ENCODE results near the gene DSN1.
"Not testable (repeated sequence)": the region's sequence is repeated elsewhere in the genome, so short reads cannot be mapped to it uniquely, and the experiment has no call there.

DSN1 gene

DNA sequence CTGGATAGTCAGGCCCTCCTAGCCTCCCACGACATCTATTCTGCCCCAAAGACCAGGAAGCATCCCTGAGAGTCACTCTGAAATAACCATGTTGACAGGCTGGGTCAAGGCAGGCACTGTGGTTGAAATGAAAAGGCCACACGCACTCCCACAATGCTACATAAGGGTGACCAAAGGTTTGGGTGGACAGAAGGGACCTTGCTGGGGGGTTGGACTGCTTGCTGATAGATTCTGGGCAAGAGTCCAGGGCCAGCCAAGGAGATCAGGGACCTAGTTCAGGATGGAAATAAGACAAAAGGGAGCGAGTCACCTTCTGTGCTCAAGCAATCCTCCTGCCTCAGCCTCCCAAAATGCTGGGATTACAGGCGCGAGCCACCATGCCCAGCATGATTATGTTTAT is 32.5 kb upstream of the DSN1 start:
- H3K9me3 ChIP-seq (ENCODE audit: control extremely low read depth in 1 of 5, control insufficient read depth in 4 of 5, insufficient read depth in 2 of 5, low read depth in 1 of 5, low read length in 4 of 5): no peaks in the 10 kb centered on the region
- H3K27me3 ChIP-seq (replicated peaks in 2 of 5; ENCODE audit: control insufficient read depth in 4 of 5, insufficient read depth in 5 of 5, low read length in 4 of 5): no peaks in the 10 kb centered on the region
- CTCF ChIA-PET: interaction anchor here (1.1 to 1.8 kb wide), 2 partner anchors 10 to 32 kb away, joined by 3 to 6 read pairs; partner anchors contain the start of gene DSN1
- POLR2A ChIA-PET: no interaction called here
- no peaks in the 10 kb centered on the region for H3K4me1 ChIP-seq (ENCODE audit: control extremely low read depth in 1 of 4, control insufficient read depth in 4 of 4, insufficient read depth in 4 of 4, low read length in 3 of 4)
- H3K36me3 ChIP-seq (ENCODE audit: control insufficient read depth in 4 of 4, insufficient read depth in 4 of 4, low read length in 3 of 4): peaks cover 17 to 74% (median 45%) of the 10 kb centered on the region in 4 experiments
- DNase-seq: no peak
- no CpG with 5 or more reads among the region's 5 CpGs for WGBS (ENCODE audit: insufficient coverage)
- H3K4me3 ChIP-seq (ENCODE audit: control insufficient read depth in 1 of 7, extremely low read depth in 1 of 7, insufficient read depth in 4 of 7, low read depth in 2 of 7, low read length in 6 of 7): no peak overlapping the region
- no peak overlapping the region for H3K27ac ChIP-seq (ENCODE audit: insufficient read depth in 1 of 2, low read depth in 1 of 2, low read length in 2 of 2, poor library complexity in 1 of 2, severe bottlenecking in 2 of 2)

GRCh38 chr20:36805396-36805795 is 31.8 kb upstream of the DSN1 start:
- DNase-seq: no peak
- H3K36me3 ChIP-seq (ENCODE audit: control insufficient read depth in 4 of 4, insufficient read depth in 4 of 4, low read length in 3 of 4): peaks cover 21 to 76% (median 48%) of the 10 kb centered on the region in 4 experiments
- CTCF ChIA-PET: interaction anchor here (0.7 kb wide), 1 partner anchor 10 kb away, joined by 3 read pairs; no protein-coding TSS in a partner anchor
- no peak overlapping the region for H3K27ac ChIP-seq (ENCODE audit: insufficient read depth in 1 of 2, low read depth in 1 of 2, low read length in 2 of 2, poor library complexity in 1 of 2, severe bottlenecking in 2 of 2)
- H3K27me3 ChIP-seq (replicated peaks in 2 of 5; ENCODE audit: control insufficient read depth in 4 of 5, insufficient read depth in 5 of 5, low read length in 4 of 5): no peaks in the 10 kb centered on the region
- H3K4me3 ChIP-seq (ENCODE audit: control insufficient read depth in 1 of 7, extremely low read depth in 1 of 7, insufficient read depth in 4 of 7, low read depth in 2 of 7, low read length in 6 of 7): no peak overlapping the region
- no peaks in the 10 kb centered on the region for H3K9me3 ChIP-seq (ENCODE audit: control extremely low read depth in 1 of 5, control insufficient read depth in 4 of 5, insufficient read depth in 2 of 5, low read depth in 1 of 5, low read length in 4 of 5)
- WGBS (ENCODE audit: insufficient coverage): no CpG with 5 or more reads among the region's 1 CpG
- H3K4me1 ChIP-seq (ENCODE audit: control extremely low read depth in 1 of 4, control insufficient read depth in 4 of 4, insufficient read depth in 4 of 4, low read length in 3 of 4): no peaks in the 10 kb centered on the region
- POLR2A ChIA-PET: no interaction called here

DNA sequence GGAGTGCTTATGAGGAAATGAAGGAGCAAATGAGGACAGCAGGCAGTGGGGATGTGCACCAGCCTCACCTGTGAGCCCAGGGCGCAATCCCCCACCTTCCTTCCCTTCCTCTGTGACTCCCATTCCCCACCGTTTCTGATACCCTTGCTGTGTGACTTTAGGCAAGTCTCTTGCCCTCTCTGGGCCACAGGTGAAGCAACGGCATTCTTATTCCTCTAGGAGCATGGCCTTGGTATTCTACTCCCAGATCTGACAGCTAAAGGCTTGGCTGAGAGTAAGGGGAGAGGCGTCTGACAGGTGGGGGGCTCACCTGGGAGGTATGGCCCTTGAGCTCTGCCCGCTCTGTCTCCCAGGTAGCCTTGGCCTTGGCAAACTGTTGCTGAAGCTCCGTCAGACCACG is 30.9 kb upstream of the DSN1 start:
- H3K27me3 ChIP-seq (replicated peaks in 2 of 5; ENCODE audit: control insufficient read depth in 4 of 5, insufficient read depth in 5 of 5, low read length in 4 of 5): no peaks in the 10 kb centered on the region
- no peak overlapping the region for H3K27ac ChIP-seq (ENCODE audit: insufficient read depth in 1 of 2, low read depth in 1 of 2, low read length in 2 of 2, poor library complexity in 1 of 2, severe bottlenecking in 2 of 2)
- H3K4me1 ChIP-seq (ENCODE audit: control extremely low read depth in 1 of 4, control insufficient read depth in 4 of 4, insufficient read depth in 4 of 4, low read length in 3 of 4): no peaks in the 10 kb centered on the region
- H3K36me3 ChIP-seq (ENCODE audit: control insufficient read depth in 4 of 4, insufficient read depth in 4 of 4, low read length in 3 of 4): peaks cover 25 to 81% (median 53%) of the 10 kb centered on the region in 4 experiments
- POLR2A ChIA-PET: no interaction called here
- no peak for DNase-seq
- H3K4me3 ChIP-seq (ENCODE audit: control insufficient read depth in 1 of 7, extremely low read depth in 1 of 7, insufficient read depth in 4 of 7, low read depth in 2 of 7, low read length in 6 of 7): no peak overlapping the region
- WGBS (ENCODE audit: insufficient coverage): 100% methylated on average over 5 of the region's 7 CpGs
- no peaks in the 10 kb centered on the region for H3K9me3 ChIP-seq (ENCODE audit: control extremely low read depth in 1 of 5, control insufficient read depth in 4 of 5, insufficient read depth in 2 of 5, low read depth in 1 of 5, low read length in 4 of 5)
- CTCF ChIA-PET: interaction anchor here (0.7 kb wide), 2 partner anchors 11 to 13 kb away, joined by 3 read pairs; no protein-coding TSS in a partner anchor

- Histone ChIP-seq H3K4me3 (ENCODE audit: control insufficient read depth in 1 of 7, extremely low read depth in 1 of 7, insufficient read depth in 4 of 7, low read depth in 2 of 7, low read length in 6 of 7) (no peak overlapping the region), H3K36me3 (ENCODE audit: control insufficient read depth in 4 of 4, insufficient read depth in 4 of 4, low read length in 3 of 4) (peaks cover 26 to 81% (median 59%) of the 10 kb centered on the region in 4 experiments), H3K9me3 (ENCODE audit: control extremely low read depth in 1 of 5, control insufficient read depth in 4 of 5, insufficient read depth in 2 of 5, low read depth in 1 of 5, low read length in 4 of 5) (no peaks in the 10 kb centered on the region), H3K4me1 (ENCODE audit: control extremely low read depth in 1 of 4, control insufficient read depth in 4 of 4, insufficient read depth in 4 of 4, low read length in 3 of 4) (no peaks in the 10 kb centered on the region), H3K27ac (ENCODE audit: insufficient read depth in 1 of 2, low read depth in 1 of 2, low read length in 2 of 2, poor library complexity in 1 of 2, severe bottlenecking in 2 of 2) (no peak overlapping the region), H3K27me3 (replicated peaks in 2 of 5; ENCODE audit: control insufficient read depth in 4 of 5, insufficient read depth in 5 of 5, low read length in 4 of 5) (no peaks in the 10 kb centered on the region)
- ChIA-PET POLR2A (interaction anchor here (0.9 kb wide), 1 partner anchor 10 kb away, joined by 4 read pairs; no protein-coding TSS in a partner anchor), CTCF (interaction anchor here (0.6 to 1.8 kb wide), 9 partner anchors 10 to 81 kb away, joined by 3 to 9 read pairs (median 4); no protein-coding TSS in a partner anchor)
- WGBS (ENCODE audit: insufficient coverage): 99% methylated on average over 14 of the region's 14 CpGs
- no peak for DNase-seq
Observed at GRCh38 chr20:36802326-36803222, 29.0 kb upstream of the DSN1 start.

DNA sequence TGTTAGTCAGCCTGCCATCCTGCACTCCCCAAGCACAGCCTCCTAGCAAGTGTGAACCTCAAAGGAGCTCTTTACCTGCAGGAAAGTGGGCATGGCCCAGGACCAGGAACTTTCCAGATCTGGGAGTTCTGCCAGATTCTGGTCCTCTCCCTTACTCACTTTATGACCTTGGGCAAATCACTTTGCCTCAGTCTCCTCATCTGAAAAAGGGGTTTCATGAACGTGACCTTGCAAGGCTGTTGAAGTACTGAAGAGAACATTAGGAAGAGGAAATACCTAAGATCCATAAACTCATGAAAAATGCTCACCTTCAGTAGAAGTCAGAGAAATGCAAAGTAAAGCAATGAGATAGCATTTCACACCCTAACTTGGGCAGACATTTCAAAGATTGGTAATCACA is 26.8 kb upstream of the DSN1 start:
- no CpG with 5 or more reads among the region's 1 CpG for WGBS (ENCODE audit: insufficient coverage)
- Histone ChIP-seq H3K4me3 (ENCODE audit: control insufficient read depth in 1 of 7, extremely low read depth in 1 of 7, insufficient read depth in 4 of 7, low read depth in 2 of 7, low read length in 6 of 7) (no peak overlapping the region), H3K36me3 (ENCODE audit: control insufficient read depth in 4 of 4, insufficient read depth in 4 of 4, low read length in 3 of 4) (peaks cover 21 to 82% (median 62%) of the 10 kb centered on the region in 4 experiments), H3K27ac (ENCODE audit: insufficient read depth in 1 of 2, low read depth in 1 of 2, low read length in 2 of 2, poor library complexity in 1 of 2, severe bottlenecking in 2 of 2) (no peak overlapping the region), H3K9me3 (ENCODE audit: control extremely low read depth in 1 of 5, control insufficient read depth in 4 of 5, insufficient read depth in 2 of 5, low read depth in 1 of 5, low read length in 4 of 5) (no peaks in the 10 kb centered on the region), H3K27me3 (replicated peaks in 2 of 5; ENCODE audit: control insufficient read depth in 4 of 5, insufficient read depth in 5 of 5, low read length in 4 of 5) (no peaks in the 10 kb centered on the region), H3K4me1 (ENCODE audit: control extremely low read depth in 1 of 4, control insufficient read depth in 4 of 4, insufficient read depth in 4 of 4, low read length in 3 of 4) (no peaks in the 10 kb centered on the region)
- DNase-seq: no peak
- POLR2A ChIA-PET: interaction anchor here (0.9 kb wide), 1 partner anchor 9 kb away, joined by 3 read pairs; no protein-coding TSS in a partner anchor
- CTCF ChIA-PET: interaction anchor here (0.6 to 1.9 kb wide), 3 partner anchors 17 to 86 kb away, joined by 3 to 5 read pairs (median 3); no protein-coding TSS in a partner anchor

DNA sequence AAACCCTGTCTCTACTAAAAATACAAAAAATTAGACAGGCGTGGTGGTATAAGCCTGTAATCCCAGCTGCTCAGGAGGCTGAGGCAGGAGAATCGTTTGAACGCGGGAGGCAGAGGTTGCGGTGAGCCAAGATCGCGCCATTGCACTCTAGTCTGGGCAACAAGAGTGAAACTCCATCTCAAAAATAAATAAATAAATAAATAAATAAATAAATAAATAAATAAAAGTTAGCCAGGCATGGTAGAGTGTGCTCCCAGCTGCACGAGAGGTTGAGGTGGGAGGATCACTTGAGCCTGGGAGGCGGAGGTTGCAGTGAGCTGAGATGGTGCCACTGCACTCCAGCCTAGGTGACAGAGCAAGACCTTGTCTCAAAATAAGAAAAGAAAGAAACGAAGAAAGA is 25.8 kb upstream of the DSN1 start:
- DNase-seq; H3K4me1 ChIP-seq (ENCODE audit: control extremely low read depth in 1 of 4, control insufficient read depth in 4 of 4, insufficient read depth in 4 of 4, low read length in 3 of 4); H3K27me3 ChIP-seq (replicated peaks in 2 of 5; ENCODE audit: control insufficient read depth in 4 of 5, insufficient read depth in 5 of 5, low read length in 4 of 5); H3K9me3 ChIP-seq (ENCODE audit: control extremely low read depth in 1 of 5, control insufficient read depth in 4 of 5, insufficient read depth in 2 of 5, low read depth in 1 of 5, low read length in 4 of 5); H3K4me3 ChIP-seq (ENCODE audit: control insufficient read depth in 1 of 7, extremely low read depth in 1 of 7, insufficient read depth in 4 of 7, low read depth in 2 of 7, low read length in 6 of 7); CTCF ChIA-PET; POLR2A ChIA-PET; H3K27ac ChIP-seq (ENCODE audit: insufficient read depth in 1 of 2, low read depth in 1 of 2, low read length in 2 of 2, poor library complexity in 1 of 2, severe bottlenecking in 2 of 2): not testable (repeated sequence)
- WGBS (ENCODE audit: insufficient coverage): 98% methylated on average over 7 of the region's 10 CpGs
- H3K36me3 ChIP-seq (ENCODE audit: control insufficient read depth in 4 of 4, insufficient read depth in 4 of 4, low read length in 3 of 4): peaks cover 16 to 76% (median 57%) of the 10 kb centered on the region in 4 experiments

- H3K36me3 ChIP-seq (ENCODE audit: control insufficient read depth in 4 of 4, insufficient read depth in 4 of 4, low read length in 3 of 4): peaks cover 17 to 72% (median 55%) of the 10 kb centered on the region in 4 experiments
- H3K27ac ChIP-seq (ENCODE audit: insufficient read depth in 1 of 2, low read depth in 1 of 2, low read length in 2 of 2, poor library complexity in 1 of 2, severe bottlenecking in 2 of 2): no peak overlapping the region
- ChIA-PET POLR2A (no interaction called here), CTCF (interaction anchor here (1.4 to 2.3 kb wide), 4 partner anchors 13 to 90 kb away, joined by 4 to 8 read pairs (median 4); a partner anchor contains a TSS)
- no peak for DNase-seq
- no peak overlapping the region for H3K4me3 ChIP-seq (ENCODE audit: control insufficient read depth in 1 of 7, extremely low read depth in 1 of 7, insufficient read depth in 4 of 7, low read depth in 2 of 7, low read length in 6 of 7)
- H3K27me3 ChIP-seq (replicated peaks in 2 of 5; ENCODE audit: control insufficient read depth in 4 of 5, insufficient read depth in 5 of 5, low read length in 4 of 5): no peaks in the 10 kb centered on the region
- WGBS (ENCODE audit: insufficient coverage): 97% methylated on average over 5 of the region's 5 CpGs
- H3K9me3 ChIP-seq (ENCODE audit: control extremely low read depth in 1 of 5, control insufficient read depth in 4 of 5, insufficient read depth in 2 of 5, low read depth in 1 of 5, low read length in 4 of 5): no peaks in the 10 kb centered on the region
- H3K4me1 ChIP-seq (ENCODE audit: control extremely low read depth in 1 of 4, control insufficient read depth in 4 of 4, insufficient read depth in 4 of 4, low read length in 3 of 4): no peaks in the 10 kb centered on the region
Observed at GRCh38 chr20:36796875-36797274, 23.3 kb upstream of the DSN1 start.
